ENCODE results near the gene GCSH. TPM values are rescaled to one million over a fixed set of nuclear protein-coding genes. Genes with fewer than 3 reads are reported as not detected.
A peak's percentile ranks its signal among the peaks of the same experiment; 100 is the strongest.

GCSH gene
- total RNA-seq, 2 experiments from 2014 or later: 3.5 to 6.6 TPM

DNA sequence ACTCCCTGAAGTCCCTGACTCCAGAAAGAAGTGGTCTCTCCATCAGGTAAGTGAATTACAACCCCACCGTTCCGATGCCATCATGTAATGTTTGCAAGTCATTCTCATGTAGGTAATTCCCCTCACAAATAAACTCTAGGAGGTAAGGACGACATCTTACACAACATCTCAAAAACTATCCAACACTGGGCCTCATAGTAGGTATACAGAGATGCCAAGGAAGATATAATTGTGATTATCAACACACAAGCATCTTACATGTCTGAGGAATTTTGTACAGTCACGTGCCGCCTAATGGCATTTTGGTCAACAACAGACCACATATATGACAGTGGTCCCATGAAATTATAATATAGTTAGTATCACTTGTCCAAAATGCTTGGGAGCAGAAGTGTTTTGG lies 7.4 kb downstream of the GCSH start:
- no peak overlapping the region for H3K4me3 Mint-ChIP-seq
- CTCF ChIA-PET: no interaction called here

DNA sequence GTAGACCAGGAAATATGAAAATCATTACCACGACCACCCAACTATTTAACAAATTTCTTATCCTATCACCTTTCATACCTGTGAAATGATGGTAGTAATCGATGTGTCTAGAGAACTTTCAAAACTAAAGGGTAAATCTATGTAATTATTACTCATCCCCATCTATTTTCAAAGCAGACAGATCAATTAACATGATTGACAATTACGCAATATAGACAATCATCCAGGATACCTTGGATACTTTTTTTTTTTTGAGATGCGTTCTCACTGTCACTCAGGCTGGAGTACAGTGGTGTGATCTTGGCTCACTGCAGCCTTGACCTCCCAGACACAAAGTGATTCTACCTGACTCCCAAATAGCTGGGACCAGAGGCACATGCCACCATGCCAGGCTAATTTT lies 15.2 kb downstream of the GCSH start:
- POLR2A ChIA-PET: no interaction called here
- H3K9me3 Mint-ChIP-seq: no peaks in the 10 kb centered on the region
- CTCF ChIA-PET: no interaction called here
- H3K27me3 Mint-ChIP-seq: no peaks in the 10 kb centered on the region
- no peaks in the 10 kb centered on the region for H3K36me3 Mint-ChIP-seq (ENCODE audit: low read depth)
- no peak for DNase-seq
- peaks cover 7% of the 10 kb centered on the region for H3K4me1 Mint-ChIP-seq
- no peak overlapping the region for H3K27ac Mint-ChIP-seq
- H3K4me3 Mint-ChIP-seq: no peak overlapping the region

More for the DNA sequence above, 7.4 kb downstream of the GCSH start:
- Mint-ChIP-seq H3K9me3 (no peaks in the 10 kb centered on the region), H3K27me3 (no peaks in the 10 kb centered on the region), H3K4me1 (peaks cover 9% of the 10 kb centered on the region), H3K36me3 (ENCODE audit: low read depth) (peaks cover 3% of the 10 kb centered on the region), H3K27ac (no peak overlapping the region)
- no peak for DNase-seq
- POLR2A ChIA-PET: no interaction called here

DNA sequence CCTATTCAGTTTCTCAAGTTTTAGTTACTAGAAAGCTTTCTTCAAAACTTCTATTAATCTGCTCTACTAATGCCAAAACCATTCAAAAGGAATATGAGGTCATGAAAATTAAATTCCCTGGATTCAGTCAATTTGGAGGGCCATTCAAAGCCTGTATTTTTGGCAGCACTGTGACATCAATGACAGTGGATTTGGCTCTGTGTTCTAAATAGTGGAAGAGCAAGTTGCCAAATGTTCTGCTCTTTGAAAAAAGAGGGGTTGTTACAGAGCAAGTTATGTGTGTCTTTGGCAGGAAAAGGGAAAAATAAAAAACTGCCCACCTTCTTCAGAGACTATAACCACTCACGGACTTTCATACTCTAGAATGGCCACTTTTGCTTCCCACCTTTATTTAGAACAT lies 16.0 kb downstream of the GCSH start:
- no peaks in the 10 kb centered on the region for H3K36me3 Mint-ChIP-seq (ENCODE audit: low read depth)
- peaks cover 12% of the 10 kb centered on the region for H3K4me1 Mint-ChIP-seq
- no peaks in the 10 kb centered on the region for H3K9me3 Mint-ChIP-seq
- ChIA-PET POLR2A (interaction anchor here (0.7 kb wide), 1 partner anchor 44 kb away, joined by 3 read pairs; the partner anchor contains the start of gene ATMIN), CTCF (interaction anchor here (1.0 to 1.2 kb wide), 2 partner anchors 15 to 43 kb away, joined by 3 to 6 read pairs; no protein-coding TSS in a partner anchor)
- H3K27ac Mint-ChIP-seq: no peak overlapping the region
- no peaks in the 10 kb centered on the region for H3K27me3 Mint-ChIP-seq
- no peak for DNase-seq
- no peak overlapping the region for H3K4me3 Mint-ChIP-seq

DNA sequence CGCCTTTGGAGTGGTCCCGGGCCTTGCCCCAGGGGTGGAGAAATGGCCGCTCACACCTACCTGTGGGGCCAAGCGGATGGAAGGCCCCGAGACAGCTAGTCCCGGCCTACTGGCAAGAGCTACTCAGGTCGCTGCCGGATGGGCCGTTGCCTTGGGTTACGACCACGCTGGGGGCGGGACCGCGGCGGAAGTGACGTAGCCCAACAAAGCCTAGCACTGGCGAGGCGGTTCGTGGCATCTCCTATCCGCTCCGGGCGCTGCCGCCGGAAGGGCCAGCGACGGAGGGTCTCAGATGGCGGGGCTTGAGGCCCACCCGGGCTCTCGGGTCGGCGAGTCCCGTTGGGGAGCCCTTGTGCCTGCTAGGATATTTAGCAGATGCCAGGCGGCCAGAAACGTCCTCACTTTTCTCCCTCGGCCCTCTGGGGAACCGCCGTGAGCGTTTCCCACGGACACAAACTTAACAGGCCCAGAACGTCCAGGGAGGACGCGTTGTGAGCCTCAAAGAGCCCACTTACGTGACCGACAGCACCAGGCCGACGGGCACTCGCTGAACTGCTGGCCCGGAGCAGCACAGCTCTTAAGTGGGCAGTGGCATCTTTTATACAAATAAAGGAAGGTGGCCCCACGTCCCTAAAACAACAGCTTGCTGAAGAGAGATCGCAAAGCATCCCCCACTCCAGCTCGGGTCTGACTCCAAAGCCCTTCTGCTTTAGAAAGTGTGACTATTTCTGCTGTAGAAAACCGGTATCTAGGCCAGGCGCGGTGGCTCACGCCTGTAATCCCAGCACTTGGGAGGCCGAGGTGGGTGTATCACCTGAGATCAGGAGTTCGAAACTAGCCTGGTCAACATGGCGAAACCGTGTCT lies 18.9 kb downstream of the GCSH start, which contains the start of gene C16orf46:
C16orf46 (minus strand) TSS at position 163 of the 865 bp plus-strand sequence. CDS start 13,283 bp downstream, outside the sequence.
- peaks cover 21% of the 10 kb centered on the region for H3K4me1 Mint-ChIP-seq
- DNase-seq: peak; percentile 98
- no peaks in the 10 kb centered on the region for H3K36me3 Mint-ChIP-seq (ENCODE audit: low read depth)
- CTCF ChIA-PET: interaction anchor here (0.8 to 6.5 kb wide), 4 partner anchors 42 to 237 kb away, joined by 3 to 63 read pairs (median 4); partner anchors contain the start of genes ATMIN and GAN
- no peak within 1 kb of the TSS for H3K27ac Mint-ChIP-seq
- peaks cover 2% of the 10 kb centered on the region for H3K27me3 Mint-ChIP-seq
- peak within 1 kb of the TSS; percentile 24 for H3K4me3 Mint-ChIP-seq
- POLR2A ChIA-PET: interaction anchor here (0.6 to 3.6 kb wide), 8 partner anchors 10 to 237 kb away, joined by 3 to 22 read pairs (median 4); partner anchors contain the start of genes ATMIN, CENPN, CMC2 and GAN
- no peaks in the 10 kb centered on the region for H3K9me3 Mint-ChIP-seq

DNA sequence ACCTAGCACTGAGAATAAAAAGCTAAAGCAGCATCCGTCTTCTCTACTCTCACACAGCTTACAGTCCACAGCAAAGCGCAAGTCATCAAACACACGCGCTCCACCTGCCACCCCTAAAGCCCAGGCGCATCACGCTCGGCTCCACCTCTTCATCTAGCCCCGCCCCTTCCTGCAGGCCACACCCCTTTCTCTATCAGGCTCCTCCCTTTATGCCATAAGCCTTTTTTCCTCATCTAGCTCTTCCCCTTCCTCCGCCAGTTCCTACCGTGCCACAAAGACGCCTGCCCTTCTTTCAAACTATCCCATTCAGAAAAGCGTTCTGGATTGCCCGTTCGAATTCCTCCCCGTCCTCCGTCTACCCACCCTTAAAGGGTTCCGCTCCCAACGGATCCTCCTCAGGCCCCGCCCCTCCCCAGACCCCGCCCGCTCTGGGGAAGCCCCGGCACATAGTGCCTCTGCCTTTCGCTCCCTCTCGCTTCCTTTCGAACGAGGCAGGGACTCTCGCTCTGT lies 19.6 kb downstream of the GCSH start:
- no peak overlapping the region for H3K4me3 Mint-ChIP-seq

DNA sequence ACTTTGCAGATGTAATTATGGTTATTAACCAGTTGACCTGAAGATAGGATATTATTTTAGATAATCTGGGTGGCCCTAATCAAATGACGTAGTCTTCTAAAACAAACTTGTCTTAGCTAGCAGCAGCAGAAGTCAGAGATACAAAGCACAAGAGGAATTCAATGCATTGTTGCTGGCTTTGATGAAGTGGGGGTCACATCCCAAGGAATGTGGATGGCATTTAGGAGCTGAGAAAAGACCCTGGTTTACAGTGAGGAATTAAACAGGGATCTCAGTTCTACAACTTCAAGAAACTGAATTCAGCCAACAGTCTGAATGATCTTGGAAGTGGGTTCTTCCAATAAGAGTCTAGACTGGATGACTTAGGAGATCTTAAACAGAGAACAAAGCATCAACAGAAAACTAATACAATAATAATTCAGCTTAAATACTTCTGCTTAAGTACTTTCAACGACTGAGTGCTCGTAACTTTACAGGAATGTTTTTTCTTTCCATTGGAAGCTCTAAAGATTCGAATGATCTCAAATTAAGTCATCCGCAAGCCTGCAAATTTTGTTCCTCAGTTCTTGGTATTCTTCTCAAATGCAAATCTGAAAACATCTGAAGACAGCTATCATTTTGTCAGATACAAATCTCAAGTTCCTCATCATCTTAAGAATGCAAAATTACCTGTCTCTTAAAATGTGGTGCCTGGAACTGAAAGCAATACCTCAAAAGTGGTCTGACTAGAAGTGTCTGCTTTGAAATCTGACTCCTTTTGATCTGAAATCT lies 22.4 kb downstream of the GCSH start:
- no peak for DNase-seq
- no peaks in the 10 kb centered on the region for H3K36me3 Mint-ChIP-seq (ENCODE audit: low read depth)
- H3K4me3 Mint-ChIP-seq: no peak overlapping the region
- ChIA-PET POLR2A (interaction anchor here (1.1 kb wide), 1 partner anchor 88 kb away, joined by 3 read pairs; no protein-coding TSS in a partner anchor), CTCF (interaction anchor here (1.5 to 6.5 kb wide), 2 partner anchors 38 to 42 kb away, joined by 4 to 63 read pairs; partner anchors contain the start of gene ATMIN)
- no peaks in the 10 kb centered on the region for H3K9me3 Mint-ChIP-seq
- peaks cover 2% of the 10 kb centered on the region for H3K27me3 Mint-ChIP-seq
- H3K4me1 Mint-ChIP-seq: peaks cover 25% of the 10 kb centered on the region
- H3K27ac Mint-ChIP-seq: no peak overlapping the region

More for the DNA sequence above, 19.6 kb downstream of the GCSH start:
- H3K27ac Mint-ChIP-seq: no peak overlapping the region
- H3K27me3 Mint-ChIP-seq: peaks cover 2% of the 10 kb centered on the region
- CTCF ChIA-PET: interaction anchor here (0.8 to 6.5 kb wide), 6 partner anchors 9 to 238 kb away, joined by 3 to 63 read pairs (median 4); partner anchors contain the start of genes ATMIN and GAN
- H3K36me3 Mint-ChIP-seq (ENCODE audit: low read depth): no peaks in the 10 kb centered on the region
- no peaks in the 10 kb centered on the region for H3K9me3 Mint-ChIP-seq
- DNase-seq: peak; percentile 92
- POLR2A ChIA-PET: interaction anchor here (0.6 to 3.6 kb wide), 8 partner anchors 10 to 238 kb away, joined by 3 to 22 read pairs (median 5); partner anchors contain the start of genes ATMIN, CENPN, CMC2 and GAN
- peaks cover 25% of the 10 kb centered on the region for H3K4me1 Mint-ChIP-seq

DNA sequence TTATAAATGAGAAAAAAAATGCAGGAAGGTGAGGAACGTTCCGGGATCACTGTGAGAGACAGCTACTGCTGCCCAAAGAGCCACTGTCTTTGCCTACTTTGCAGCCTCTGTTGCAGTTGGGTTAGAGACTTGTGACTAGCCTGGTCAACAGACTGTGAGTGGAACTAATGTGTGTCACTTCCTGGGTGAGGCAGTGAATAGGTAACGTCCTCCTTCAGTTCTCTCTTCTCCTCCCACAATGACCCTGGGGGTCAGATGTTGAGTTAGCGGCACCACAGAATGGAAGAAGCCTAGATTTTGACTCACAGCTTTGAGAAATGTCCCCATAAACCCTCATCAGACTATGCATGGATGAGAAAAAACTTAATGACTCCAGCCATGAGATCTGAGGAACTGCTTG lies 24.4 kb downstream of the GCSH start:
- H3K27me3 Mint-ChIP-seq: peaks cover 2% of the 10 kb centered on the region
- DNase-seq: no peak
- H3K36me3 Mint-ChIP-seq (ENCODE audit: low read depth): no peaks in the 10 kb centered on the region
- ChIA-PET CTCF (interaction anchor here (0.7 kb wide), 1 partner anchor 74 kb away, joined by 5 read pairs; no protein-coding TSS in a partner anchor), POLR2A (interaction anchor here (1.0 kb wide), 1 partner anchor 57 kb away, joined by 4 read pairs; no protein-coding TSS in a partner anchor)
- H3K27ac Mint-ChIP-seq: no peak overlapping the region
- no peak overlapping the region for H3K4me3 Mint-ChIP-seq
- peaks cover 23% of the 10 kb centered on the region for H3K4me1 Mint-ChIP-seq
- no peaks in the 10 kb centered on the region for H3K9me3 Mint-ChIP-seq

DNA sequence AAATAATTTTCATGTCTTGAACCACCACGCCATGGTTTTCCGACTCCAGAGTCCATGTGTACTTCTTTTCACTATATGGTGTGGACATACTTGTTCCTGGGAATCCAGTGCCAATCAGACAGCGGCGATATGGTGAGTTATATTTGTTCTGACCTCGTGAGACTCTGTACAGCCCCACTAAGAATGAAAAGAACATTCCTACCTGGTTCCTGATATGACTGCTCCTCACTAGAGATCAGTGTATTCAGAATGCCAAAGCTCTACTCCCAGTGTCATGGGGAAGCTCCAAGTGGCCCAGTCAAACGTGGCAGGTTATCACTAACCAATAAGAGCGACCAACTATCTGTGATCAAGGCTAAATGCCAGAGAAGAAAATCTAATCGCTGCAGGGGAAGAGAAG lies 25.2 kb downstream of the GCSH start:
- Mint-ChIP-seq H3K9me3 (no peaks in the 10 kb centered on the region), H3K4me3 (no peak overlapping the region), H3K36me3 (ENCODE audit: low read depth) (no peaks in the 10 kb centered on the region), H3K27ac (no peak overlapping the region), H3K4me1 (peaks cover 22% of the 10 kb centered on the region), H3K27me3 (peaks cover 2% of the 10 kb centered on the region)
- ChIA-PET POLR2A (no interaction called here), CTCF (interaction anchor here (1.5 kb wide), 1 partner anchor 35 kb away, joined by 5 read pairs; the partner anchor contains the start of gene ATMIN)
- DNase-seq: no peak

DNA sequence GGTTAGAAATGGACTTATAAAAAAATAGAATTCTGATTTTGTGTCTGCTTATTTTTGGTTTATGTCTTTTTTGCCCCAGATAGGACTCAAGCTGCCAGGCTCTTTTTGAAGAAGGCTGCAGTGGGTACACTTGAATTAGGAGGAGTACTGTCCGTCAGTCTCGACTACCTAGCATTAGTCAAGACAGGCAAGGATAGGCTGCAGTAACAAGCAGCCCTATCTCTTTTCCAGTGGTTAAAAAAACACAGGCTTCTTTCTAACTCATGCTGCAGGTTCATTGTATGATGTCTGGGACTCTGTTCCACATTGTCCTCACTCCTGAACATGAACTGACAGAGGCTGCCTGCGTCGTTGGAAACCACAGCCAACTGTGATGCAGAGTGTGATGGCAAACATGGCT lies 27.1 kb downstream of the GCSH start:
- no peak for DNase-seq
- H3K9me3 Mint-ChIP-seq: no peaks in the 10 kb centered on the region
- H3K36me3 Mint-ChIP-seq (ENCODE audit: low read depth): no peaks in the 10 kb centered on the region
- peaks cover 15% of the 10 kb centered on the region for H3K4me1 Mint-ChIP-seq
- no peak overlapping the region for H3K27ac Mint-ChIP-seq
- H3K27me3 Mint-ChIP-seq: no peaks in the 10 kb centered on the region
- no peak overlapping the region for H3K4me3 Mint-ChIP-seq
- POLR2A ChIA-PET: no interaction called here
- CTCF ChIA-PET: no interaction called here

DNA sequence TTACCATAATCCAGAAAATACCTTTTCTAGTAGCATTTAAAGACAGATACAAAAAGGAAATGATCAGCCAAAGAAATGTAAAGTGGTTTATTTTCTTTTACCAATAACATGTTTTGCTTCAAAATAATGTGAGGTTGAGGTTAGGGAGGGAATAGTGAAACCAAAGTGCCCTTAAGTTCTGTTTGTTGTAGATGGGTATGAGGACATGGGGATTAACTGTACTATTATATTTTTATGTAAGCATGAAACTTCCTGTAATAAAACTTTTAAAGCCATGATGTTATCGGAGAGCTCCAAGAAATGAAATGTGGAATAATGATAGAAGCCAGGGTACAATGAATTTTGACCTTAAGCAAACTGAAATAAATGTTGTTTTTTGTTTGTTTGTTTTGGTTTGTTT lies 29.0 kb downstream of the GCSH start:
- Mint-ChIP-seq H3K36me3 (ENCODE audit: low read depth) (no peaks in the 10 kb centered on the region), H3K4me1 (peaks cover 9% of the 10 kb centered on the region), H3K27ac (no peak overlapping the region), H3K9me3 (no peaks in the 10 kb centered on the region), H3K27me3 (no peaks in the 10 kb centered on the region), H3K4me3 (no peak overlapping the region)
- no peak for DNase-seq
- ChIA-PET CTCF (interaction anchor here (1.4 kb wide), 1 partner anchor 31 kb away, joined by 4 read pairs; the partner anchor contains the start of gene ATMIN), POLR2A (interaction anchor here (1.8 kb wide), 1 partner anchor 9 kb away, joined by 5 read pairs; no protein-coding TSS in a partner anchor)

DNA sequence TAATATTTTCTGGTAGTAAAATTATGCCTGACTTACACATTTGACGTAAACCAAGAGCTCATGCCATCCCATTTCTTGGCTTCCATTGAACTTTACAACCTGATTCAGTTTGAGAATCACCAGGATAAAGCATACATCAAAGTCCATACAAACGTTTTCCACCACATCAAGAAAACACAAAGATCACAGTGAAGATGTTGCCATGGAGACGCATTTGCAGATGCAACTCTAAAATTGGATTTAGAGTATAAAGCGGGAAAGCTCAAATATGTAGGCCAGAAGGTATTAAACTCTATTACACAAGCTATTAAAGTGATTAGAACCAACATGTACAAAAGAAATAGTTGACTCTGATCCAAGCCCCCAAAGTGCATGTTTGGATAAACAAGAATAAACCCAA lies 29.5 kb downstream of the GCSH start:
- Mint-ChIP-seq H3K4me1 (peaks cover 5% of the 10 kb centered on the region), H3K36me3 (ENCODE audit: low read depth) (no peaks in the 10 kb centered on the region), H3K4me3 (no peak overlapping the region), H3K27me3 (no peaks in the 10 kb centered on the region), H3K27ac (no peak overlapping the region), H3K9me3 (no peaks in the 10 kb centered on the region)
- CTCF ChIA-PET: interaction anchor here (1.4 kb wide), 1 partner anchor 31 kb away, joined by 4 read pairs; the partner anchor contains the start of gene ATMIN
- POLR2A ChIA-PET: interaction anchor here (1.8 kb wide), 1 partner anchor 10 kb away, joined by 5 read pairs; no protein-coding TSS in a partner anchor
- DNase-seq: no peak

DNA sequence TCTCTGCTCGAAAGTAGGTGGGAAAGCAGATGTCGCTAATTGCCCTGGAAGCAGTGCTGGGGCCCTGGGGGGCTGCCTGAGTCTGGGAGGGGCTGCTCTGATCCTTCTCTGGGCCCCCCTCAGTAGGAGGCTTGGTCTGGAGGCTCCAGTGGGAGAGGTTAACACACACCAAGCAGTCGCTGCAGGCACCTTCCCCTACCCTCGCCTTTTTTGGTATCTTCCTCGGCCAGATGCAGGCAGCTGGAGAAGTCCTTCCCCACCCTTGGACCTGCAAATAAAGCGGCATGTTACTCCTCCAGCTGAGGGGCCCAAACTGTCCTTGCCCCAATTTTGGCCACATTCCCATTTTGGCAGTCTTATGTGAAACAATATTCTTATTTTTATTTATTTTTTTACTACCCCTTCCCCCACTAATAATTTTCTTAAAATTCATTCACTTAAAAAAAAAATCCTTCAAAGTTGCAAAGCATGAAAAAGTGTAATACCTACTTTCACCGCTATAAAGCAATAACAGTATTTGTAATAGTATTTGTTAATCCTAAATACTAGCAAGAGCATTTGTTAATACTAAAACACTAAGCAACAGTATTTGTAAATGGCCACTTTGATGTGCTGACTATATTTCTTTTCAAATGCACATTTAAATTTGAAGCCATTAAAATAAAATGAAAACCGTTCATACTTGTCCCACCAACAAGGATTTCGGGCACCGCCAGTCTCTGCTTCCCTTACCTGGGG lies 34.2 kb downstream of the GCSH start:
- Mint-ChIP-seq H3K9me3 (no peaks in the 10 kb centered on the region), H3K36me3 (ENCODE audit: low read depth) (no peaks in the 10 kb centered on the region), H3K4me3 (no peak overlapping the region), H3K4me1 (peaks cover 2% of the 10 kb centered on the region), H3K27me3 (no peaks in the 10 kb centered on the region), H3K27ac (no peak overlapping the region)
- DNase-seq: no peak
- POLR2A ChIA-PET: no interaction called here
- CTCF ChIA-PET: no interaction called here
